ENCODE data around the gene DSC1. TPM values are rescaled to one million over a fixed set of nuclear protein-coding genes. Genes with fewer than 3 reads are reported as not detected.

Gene DSC1
- total and polyA plus RNA-seq, 2 of the 13 experiments (the other 11 are each of a cell fraction or from before 2014, with no cell fraction given) = not detected

- Histone ChIP-seq H2AFZ (ENCODE audit: low read length) (no peak overlapping the region), H3K4me2 (ENCODE audit: low read depth, low read length) (peak overlapping the region; percentile 90), H3K79me2 (ENCODE audit: insufficient read depth, low read length) (no peaks in the 10 kb centered on the region), H4K20me1 (ENCODE audit: insufficient read depth, low read length) (no peaks in the 10 kb centered on the region), H3K4me1 (ENCODE audit: insufficient read depth, low read length) (peaks cover 52% of the 10 kb centered on the region), H3K9me3 (ENCODE audit: low read length) (no peaks in the 10 kb centered on the region), H3K27me3 (ENCODE audit: control insufficient read depth in 1 of 2, insufficient read depth in 2 of 2, low read length in 2 of 2) (no peaks in the 10 kb centered on the region; a peak in 1 of 5 replicates), H3K4me3 (replicated peaks in 1 of 3; ENCODE audit: insufficient read depth in 1 of 3, low read depth in 2 of 3, low read length in 3 of 3) (peak overlapping the region in 2 of 3 experiments; percentile 17 to 55; a peak in 3 of 6 replicates), H3K36me3 (replicated peaks in 1 of 2; ENCODE audit: control insufficient read depth in 1 of 2, insufficient read depth in 2 of 2, low read length in 2 of 2) (no peaks in the 10 kb centered on the region), H3K27ac (ENCODE audit: extremely low read length, insufficient read depth, low read length) (no peak overlapping the region), H3K9ac (ENCODE audit: insufficient read depth, low read depth, low read length) (no peak overlapping the region)
- intact Hi-C loops (cut with micrococcal nuclease; ENCODE audit: unreplicated experiment) = loop anchor here (5.0 to 10.0 kb wide), 3 partner anchors 60 to 307 kb away; no protein-coding TSS in a partner anchor
- WGBS (ENCODE audit: low lambda C conversion rate) = 17% methylated on average over 4 of the region's 4 CpGs
- FAIRE-seq (no peak), ATAC-seq (no peak), DNase-seq (ENCODE audit: low spot score) (no peak)
- ChIA-PET POLR2A (interaction anchor here (0.5 to 1.0 kb wide), 2 partner anchors 39 to 739 kb away, joined by 4 to 5 read pairs; no protein-coding TSS in a partner anchor), CTCF (ENCODE audit: low intra/inter-chr PET ratio, low total read pairs) (no interaction called here)
- in situ Hi-C loops (cut with HindIII; ENCODE audit: extremely low pct_ligation_motif_present, low pct_unique_long_range_greater_than_20kb) = no loop called here
- no TSS peak for BruUV-seq (replicated peaks)
- TF ChIP-seq ZNF512 (CRISPR knock-in tag; IDR thresholded peaks at IDR 0.05) (no peak), ZBTB20 (CRISPR knock-in tag; IDR thresholded peaks at IDR 0.05; ENCODE audit: borderline replicate concordance, low read depth) (no peak), ARID3A (IDR thresholded peaks at IDR 0.05; ENCODE audit: low read depth, low read length) (no peak), ZNF609 (CRISPR knock-in tag; IDR thresholded peaks at IDR 0.05; ENCODE audit: borderline replicate concordance) (no peak), HIC2 (CRISPR knock-in tag; IDR thresholded peaks at IDR 0.05; ENCODE audit: low read depth) (peak; percentile 52; the same call in 1 of the 2 replicates), IKZF4 (CRISPR knock-in tag; IDR thresholded peaks at IDR 0.05; ENCODE audit: borderline replicate concordance, low read depth, not compliant biosample characterization) (no peak), FOXA3 (CRISPR knock-in tag; IDR thresholded peaks at IDR 0.05) (0 out of 2 replicates have a peak, but pooled peaks have one; percentile 7), EP300 (IDR thresholded peaks at IDR 0.05; ENCODE audit: low read depth in 2 of 2, low read length in 2 of 2) (0 out of 4 replicates have a peak, but pooled peaks of 1 of the 2 experiments have one; percentile 5), EP300 (CRISPR knock-in tag; IDR thresholded peaks at IDR 0.05; ENCODE audit: borderline replicate concordance) (no peak), ELF3 (CRISPR knock-in tag; IDR thresholded peaks at IDR 0.05) (0 out of 2 replicates have a peak, but pooled peaks have one; percentile 2), NR2C2 (CRISPR knock-in tag; IDR thresholded peaks at IDR 0.05; ENCODE audit: borderline replicate concordance) (peak; percentile 45; the same call in 1 of the 2 replicates), POLR2G (IDR thresholded peaks at IDR 0.05; ENCODE audit: low read depth, low read length) (no peak)
These were observed 42.2 kb upstream of the DSC1 start for GRCh38 chr18:31204833-31205232.

All from HepG2 (cell line).